Activated naive CD8-positive, alpha-beta T cell treated with anti-CD3 and anti-CD28 coated beads, Interleukin-2, amount 50 U/mL, for 16 hours (primary cell): ENCODE results near the gene DRD3.

ENCODE experiments used
- DNase-seq: peaks from one replicate; pipeline ENCODE4 v3.0.0-alpha.2; 2020; ENCODE audit warnings: low read depth, low spot score

The DRD3 gene

GRCh38 chr3:114120211-114120610 lies 58.6 kb downstream of the DRD3 start:
- no peak for DNase-seq

- DNase-seq: no peak
Measured at GRCh38 chr3:114119776-114120175, 59.1 kb downstream of the DRD3 start.

GRCh38 chr3:114115143-114115542 lies 63.7 kb downstream of the DRD3 start:
- DNase-seq: no peak

- DNase-seq: no peak
Measured at GRCh38 chr3:114114719-114115118, 64.1 kb downstream of the DRD3 start.

- no peak for DNase-seq
Measured at GRCh38 chr3:114112696-114113095, 66.2 kb downstream of the DRD3 start.

- DNase-seq: no peak
Measured at GRCh38 chr3:114111060-114111770, 67.6 kb downstream of the DRD3 start.

- no peak for DNase-seq
Measured at GRCh38 chr3:114110439-114110838, 68.4 kb downstream of the DRD3 start.

GRCh38 chr3:114108137-114108536 lies 70.7 kb downstream of the DRD3 start:
- DNase-seq: no peak

- DNase-seq: no peak
Measured at GRCh38 chr3:114104414-114104813, 74.4 kb downstream of the DRD3 start.

GRCh38 chr3:114103858-114104257 lies 75.0 kb downstream of the DRD3 start:
- DNase-seq: no peak

- no peak for DNase-seq
Measured at GRCh38 chr3:114103181-114103580, 75.7 kb downstream of the DRD3 start.

- no peak for DNase-seq
Measured at GRCh38 chr3:114101101-114101500, 77.8 kb downstream of the DRD3 start.

GRCh38 chr3:114095796-114096195 lies 83.1 kb downstream of the DRD3 start:
- DNase-seq: no peak

- no peak for DNase-seq
Measured at GRCh38 chr3:114093596-114093995, 85.3 kb downstream of the DRD3 start.

- no peak for DNase-seq
Measured at GRCh38 chr3:114093016-114093380, 85.9 kb downstream of the DRD3 start.

GRCh38 chr3:114092151-114093015 lies 86.5 kb downstream of the DRD3 start:
- DNase-seq: no peak

- DNase-seq: no peak
Measured at GRCh38 chr3:114089675-114090074, 89.2 kb downstream of the DRD3 start.

GRCh38 chr3:114086356-114086755 lies 92.5 kb downstream of the DRD3 start:
- no peak for DNase-seq

GRCh38 chr3:114083112-114083511 lies 95.7 kb downstream of the DRD3 start:
- no peak for DNase-seq

- no peak for DNase-seq
Measured at GRCh38 chr3:114081037-114081436, 97.8 kb downstream of the DRD3 start.

- no peak for DNase-seq
Measured at GRCh38 chr3:114080201-114080600, 98.7 kb downstream of the DRD3 start.

GRCh38 chr3:114079761-114080160 lies 99.1 kb downstream of the DRD3 start:
- no peak for DNase-seq

GRCh38 chr3:114078126-114078525 lies 100.7 kb downstream of the DRD3 start:
- DNase-seq: no peak
